ENCODE data around the gene TBCB. TPM values are rescaled to one million over a fixed set of nuclear protein-coding genes. Genes with fewer than 3 reads are reported as not detected.
"Not testable (repeated sequence)": the region's sequence is repeated elsewhere in the genome, so short reads cannot be mapped to it uniquely, and the experiment has no call there.

TBCB gene, protein sequence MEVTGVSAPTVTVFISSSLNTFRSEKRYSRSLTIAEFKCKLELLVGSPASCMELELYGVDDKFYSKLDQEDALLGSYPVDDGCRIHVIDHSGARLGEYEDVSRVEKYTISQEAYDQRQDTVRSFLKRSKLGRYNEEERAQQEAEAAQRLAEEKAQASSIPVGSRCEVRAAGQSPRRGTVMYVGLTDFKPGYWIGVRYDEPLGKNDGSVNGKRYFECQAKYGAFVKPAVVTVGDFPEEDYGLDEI
- 177 TPM for polyA plus RNA-seq (2013, experiment 1 of 2)
- 168 TPM for polyA plus RNA-seq (2013, experiment 2 of 2)

GRCh38 chr19:36115453-36116343 lies at the start of gene TBCB:
TSS of gene TBCB (plus strand) at chr19:36115468. CDS start at chr19:36115561, 93 bp downstream.
- peaks cover 53% of the 10 kb centered on the region for H3K36me3 ChIP-seq (ENCODE audit: insufficient read depth, low read length)
- H3K4me3 ChIP-seq (ENCODE audit: low read length), result peak within 1 kb of the TSS; percentile 76
- H3K4me1 ChIP-seq (ENCODE audit: insufficient read depth, low read length), result peaks cover 9% of the 10 kb centered on the region; the same call in 1 of the 2 replicates
- no peaks in the 10 kb centered on the region for H3K9me3 ChIP-seq (ENCODE audit: insufficient read depth, low read depth, low read length)
- H3K27me3 ChIP-seq (ENCODE audit: insufficient read depth, low read length), result no peaks in the 10 kb centered on the region
- WGBS, result 5% methylated on average over 57 of the region's 59 CpGs
- H3K27ac ChIP-seq (ENCODE audit: low read depth, low read length), result peak within 1 kb of the TSS; percentile 66; the same call in 1 of the 2 replicates
- H3K9ac ChIP-seq (ENCODE audit: low read depth, low read length), result peak within 1 kb of the TSS; percentile 54

DNA sequence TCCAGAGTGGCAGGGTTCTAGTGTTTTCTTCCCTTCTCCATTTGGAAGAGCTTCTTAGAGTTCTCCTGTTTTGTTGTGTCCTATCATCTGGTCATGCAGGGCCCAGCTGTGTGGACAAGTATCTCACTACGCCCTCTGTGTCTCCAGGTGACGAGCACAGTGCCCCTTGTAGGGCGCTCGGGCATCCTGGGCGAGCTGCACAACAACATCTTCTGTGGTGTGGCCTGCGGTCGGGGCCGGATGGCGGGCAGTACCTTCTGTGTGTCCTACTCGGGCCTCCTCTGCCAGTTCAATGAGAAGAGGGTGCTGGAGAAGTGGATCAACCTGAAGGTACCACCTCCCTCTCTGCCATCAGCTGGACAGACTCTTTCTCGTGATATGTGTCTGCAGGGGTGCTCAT lies 47.6 kb upstream of the TBCB start:
- Histone ChIP-seq H3K4me3 (ENCODE audit: low read length) (no peak overlapping the region), H3K27me3 (ENCODE audit: insufficient read depth, low read length) (no peaks in the 10 kb centered on the region), H3K36me3 (ENCODE audit: insufficient read depth, low read length) (peaks cover 74% of the 10 kb centered on the region), H3K9ac (ENCODE audit: low read depth, low read length) (no peak overlapping the region), H3K27ac (ENCODE audit: low read depth, low read length) (no peak overlapping the region), H3K9me3 (ENCODE audit: insufficient read depth, low read depth, low read length) (no peaks in the 10 kb centered on the region), H3K4me1 (ENCODE audit: insufficient read depth, low read length) (no peaks in the 10 kb centered on the region)
- WGBS, result 91% methylated on average over 11 of the region's 11 CpGs

- not testable (repeated sequence) for H3K27ac ChIP-seq (ENCODE audit: low read depth, low read length); H3K4me1 ChIP-seq (ENCODE audit: insufficient read depth, low read length); H3K4me3 ChIP-seq (ENCODE audit: low read length); H3K27me3 ChIP-seq (ENCODE audit: insufficient read depth, low read length); H3K9ac ChIP-seq (ENCODE audit: low read depth, low read length); H3K9me3 ChIP-seq (ENCODE audit: insufficient read depth, low read depth, low read length)
- 97% methylated on average over 55 of the region's 57 CpGs for WGBS
- H3K36me3 ChIP-seq (ENCODE audit: insufficient read depth, low read length), result peaks cover 79% of the 10 kb centered on the region
These were observed 46.3 kb upstream of the TBCB start for GRCh38 chr19:36068810-36069499.

GRCh38 chr19:36072081-36072480 lies 43.2 kb upstream of the TBCB start:
- peaks cover 83% of the 10 kb centered on the region for H3K36me3 ChIP-seq (ENCODE audit: insufficient read depth, low read length)
- H3K9me3 ChIP-seq (ENCODE audit: insufficient read depth, low read depth, low read length), result no peaks in the 10 kb centered on the region
- WGBS, result 87% methylated on average over 8 of the region's 8 CpGs
- H3K4me3 ChIP-seq (ENCODE audit: low read length), result no peak overlapping the region
- H3K9ac ChIP-seq (ENCODE audit: low read depth, low read length), result no peak overlapping the region
- no peak overlapping the region for H3K27ac ChIP-seq (ENCODE audit: low read depth, low read length)
- H3K4me1 ChIP-seq (ENCODE audit: insufficient read depth, low read length), result no peaks in the 10 kb centered on the region
- H3K27me3 ChIP-seq (ENCODE audit: insufficient read depth, low read length), result no peaks in the 10 kb centered on the region

GRCh38 chr19:36073121-36073876 lies 42.0 kb upstream of the TBCB start:
- no peaks in the 10 kb centered on the region for H3K27me3 ChIP-seq (ENCODE audit: insufficient read depth, low read length)
- no peaks in the 10 kb centered on the region for H3K4me1 ChIP-seq (ENCODE audit: insufficient read depth, low read length)
- no peaks in the 10 kb centered on the region for H3K9me3 ChIP-seq (ENCODE audit: insufficient read depth, low read depth, low read length)
- no peak overlapping the region for H3K9ac ChIP-seq (ENCODE audit: low read depth, low read length)
- 88% methylated on average over 10 of the region's 10 CpGs for WGBS
- H3K36me3 ChIP-seq (ENCODE audit: insufficient read depth, low read length), result peaks cover 83% of the 10 kb centered on the region
- no peak overlapping the region for H3K4me3 ChIP-seq (ENCODE audit: low read length)
- H3K27ac ChIP-seq (ENCODE audit: low read depth, low read length), result no peak overlapping the region

- no peaks in the 10 kb centered on the region for H3K27me3 ChIP-seq (ENCODE audit: insufficient read depth, low read length)
- WGBS, result 100% methylated on average over 2 of the region's 3 CpGs
- peaks cover 87% of the 10 kb centered on the region for H3K36me3 ChIP-seq (ENCODE audit: insufficient read depth, low read length)
- no peaks in the 10 kb centered on the region for H3K4me1 ChIP-seq (ENCODE audit: insufficient read depth, low read length)
- H3K9ac ChIP-seq (ENCODE audit: low read depth, low read length), result no peak overlapping the region
- no peaks in the 10 kb centered on the region for H3K9me3 ChIP-seq (ENCODE audit: insufficient read depth, low read depth, low read length)
- no peak overlapping the region for H3K27ac ChIP-seq (ENCODE audit: low read depth, low read length)
- no peak overlapping the region for H3K4me3 ChIP-seq (ENCODE audit: low read length)
These were observed 35.8 kb upstream of the TBCB start for GRCh38 chr19:36079389-36079945.

DNA sequence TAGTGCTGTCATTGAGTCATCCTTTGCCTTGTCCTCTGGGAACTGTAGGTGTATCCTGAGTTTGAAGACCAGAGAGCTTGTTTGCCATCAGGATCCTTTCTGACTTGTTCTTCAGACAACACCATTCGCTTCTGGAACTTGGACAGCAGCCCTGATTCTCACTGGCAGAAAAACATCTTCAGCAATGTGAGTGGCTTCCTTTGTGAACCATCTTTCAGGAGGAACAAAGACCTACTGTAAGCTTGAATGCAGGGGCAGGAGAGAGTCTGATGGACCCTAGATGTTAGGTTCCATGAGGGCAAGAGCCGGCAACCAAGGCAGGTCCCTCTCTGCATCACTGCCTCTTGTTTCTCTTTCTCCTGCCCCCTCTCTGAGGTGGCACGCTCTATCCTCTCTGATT lies 33.9 kb upstream of the TBCB start:
- H3K9me3 ChIP-seq (ENCODE audit: insufficient read depth, low read depth, low read length), result no peaks in the 10 kb centered on the region
- H3K9ac ChIP-seq (ENCODE audit: low read depth, low read length), result no peak overlapping the region
- no peak overlapping the region for H3K27ac ChIP-seq (ENCODE audit: low read depth, low read length)
- H3K36me3 ChIP-seq (ENCODE audit: insufficient read depth, low read length), result peaks cover 87% of the 10 kb centered on the region
- H3K4me3 ChIP-seq (ENCODE audit: low read length), result no peak overlapping the region
- 93% methylated on average over 3 of the region's 3 CpGs for WGBS
- no peaks in the 10 kb centered on the region for H3K4me1 ChIP-seq (ENCODE audit: insufficient read depth, low read length)
- H3K27me3 ChIP-seq (ENCODE audit: insufficient read depth, low read length), result no peaks in the 10 kb centered on the region

- H3K9me3 ChIP-seq (ENCODE audit: insufficient read depth, low read depth, low read length), result no peaks in the 10 kb centered on the region
- no peak overlapping the region for H3K9ac ChIP-seq (ENCODE audit: low read depth, low read length)
- no peak overlapping the region for H3K27ac ChIP-seq (ENCODE audit: low read depth, low read length)
- H3K36me3 ChIP-seq (ENCODE audit: insufficient read depth, low read length), result peaks cover 87% of the 10 kb centered on the region
- WGBS, result 93% methylated on average over 7 of the region's 7 CpGs
- no peaks in the 10 kb centered on the region for H3K27me3 ChIP-seq (ENCODE audit: insufficient read depth, low read length)
- no peak overlapping the region for H3K4me3 ChIP-seq (ENCODE audit: low read length)
- no peaks in the 10 kb centered on the region for H3K4me1 ChIP-seq (ENCODE audit: insufficient read depth, low read length)
These were observed 33.4 kb upstream of the TBCB start for GRCh38 chr19:36081894-36082293.

GRCh38 chr19:36082916-36083315 lies 32.4 kb upstream of the TBCB start:
- Histone ChIP-seq H3K36me3 (ENCODE audit: insufficient read depth, low read length) (peaks cover 85% of the 10 kb centered on the region), H3K9ac (ENCODE audit: low read depth, low read length) (no peak overlapping the region), H3K4me3 (ENCODE audit: low read length) (no peak overlapping the region), H3K9me3 (ENCODE audit: insufficient read depth, low read depth, low read length) (no peaks in the 10 kb centered on the region), H3K4me1 (ENCODE audit: insufficient read depth, low read length) (no peaks in the 10 kb centered on the region), H3K27me3 (ENCODE audit: insufficient read depth, low read length) (no peaks in the 10 kb centered on the region), H3K27ac (ENCODE audit: low read depth, low read length) (no peak overlapping the region)
- WGBS, result 95% methylated on average over 13 of the region's 13 CpGs

DNA sequence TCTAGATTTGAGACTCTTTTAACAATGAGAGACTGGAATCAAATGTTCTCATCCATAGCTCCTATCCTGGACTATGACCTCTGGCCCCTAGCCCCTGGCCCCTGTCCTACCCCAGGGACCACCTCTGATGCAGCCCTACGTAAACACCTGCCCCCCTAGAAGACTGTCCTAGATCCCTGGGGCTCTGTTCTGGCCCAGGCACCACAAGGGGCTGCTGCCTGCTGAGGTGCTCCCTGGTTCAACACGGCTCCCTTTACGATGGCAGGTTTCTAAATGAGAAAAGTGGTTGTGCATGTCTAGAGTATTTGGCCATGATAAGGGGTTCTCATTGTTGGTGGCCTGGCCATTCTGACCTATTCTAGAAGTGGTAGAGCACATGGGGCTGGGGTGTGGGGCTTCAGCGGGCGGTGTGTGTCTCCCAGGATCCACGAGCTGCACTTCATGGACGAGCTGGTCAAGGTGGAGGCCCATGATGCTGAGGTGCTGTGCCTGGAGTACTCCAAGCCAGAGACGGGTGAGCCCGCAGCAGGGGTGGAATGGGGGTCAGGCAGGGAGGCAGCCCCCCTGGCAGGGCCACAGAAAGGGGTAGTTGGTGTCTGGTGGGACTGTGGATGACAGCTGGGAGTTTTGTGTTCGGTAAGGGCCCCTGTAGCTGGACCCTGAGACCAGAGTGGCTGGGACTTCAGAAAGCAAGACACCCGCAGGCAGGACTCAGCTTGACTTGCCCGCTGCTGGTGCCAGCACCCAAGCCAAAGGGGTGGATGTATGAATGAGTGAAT lies 30.8 kb upstream of the TBCB start:
- Histone ChIP-seq H3K9ac (ENCODE audit: low read depth, low read length) (no peak overlapping the region), H3K4me1 (ENCODE audit: insufficient read depth, low read length) (no peaks in the 10 kb centered on the region), H3K4me3 (ENCODE audit: low read length) (no peak overlapping the region), H3K9me3 (ENCODE audit: insufficient read depth, low read depth, low read length) (no peaks in the 10 kb centered on the region), H3K27me3 (ENCODE audit: insufficient read depth, low read length) (no peaks in the 10 kb centered on the region), H3K27ac (ENCODE audit: low read depth, low read length) (no peak overlapping the region), H3K36me3 (ENCODE audit: insufficient read depth, low read length) (peaks cover 87% of the 10 kb centered on the region)
- WGBS, result 96% methylated on average over 12 of the region's 12 CpGs
